AG04450 (cell line): ENCODE data around the gene PRMT5. TPM values are rescaled to one million over a fixed set of nuclear protein-coding genes. Genes with fewer than 3 reads are reported as not detected.

Source experiments
- CTCF ChIA-PET: fragments of 300-600, 350-600 bp; formaldehyde crosslinking; extraction: SDS; loops from one replicate; lab custom pipeline; 2022; ENCODE audit warnings: antibody characterized with exemption, inconsistent platforms; lab: Charles Lee
- POLR2A ChIA-PET: fragments of 350-600 bp; formaldehyde crosslinking; extraction: SDS; loops from one replicate; lab custom pipeline; 2021; ENCODE audit warnings: antibody characterized with exemption, inconsistent platforms; lab: Yijun Ruan, JAX
- DNase-seq: peaks from one replicate; pipeline ENCODE4 v3.0.0-alpha.2; 2011; ENCODE audit warnings: low read depth, low spot score
- H3K27ac ChIP-seq: one replicate; pipeline ENCODE4 v1.5.1; 2012; ENCODE audit warnings: low read depth, low read length, control low read depth
- H3K27me3 ChIP-seq: one replicate; pipeline ENCODE4 v1.6.0; 2012; ENCODE audit warnings: low read length; ENCODE audit not compliant: control insufficient read depth, insufficient read depth
- H3K4me3 ChIP-seq: 2 replicates; pipeline ENCODE4 v1.5.1; 2011; ENCODE audit warnings: mild to moderate bottlenecking, low read depth, low read length, control low read depth
- H3K9me3 ChIP-seq: 2 replicates; pipeline ENCODE4 v1.5.1; 2012; ENCODE audit warnings: low read length; ENCODE audit not compliant: control insufficient read depth, insufficient read depth
- polyA plus RNA-seq: library from polyadenylated mRNA; depleted of rRNA; stranded (reverse); fragments of >200 nt; gene quantifications from 2 replicates; pipeline ENCODE4 v1.2.3, GENCODE V29; 2011; rRNA removed
- TF ChIP-seq, protein P1 (sequence below): IDR thresholded peaks from 2 replicates; pipeline ENCODE4 v1.5.1; 2011; ENCODE audit warnings: low read depth, low read length, control low read depth, inconsistent platforms

The PRMT5 gene
- polyA plus RNA-seq, 1 experiment, result 125 TPM

- TF ChIP-seq, protein P1, sequence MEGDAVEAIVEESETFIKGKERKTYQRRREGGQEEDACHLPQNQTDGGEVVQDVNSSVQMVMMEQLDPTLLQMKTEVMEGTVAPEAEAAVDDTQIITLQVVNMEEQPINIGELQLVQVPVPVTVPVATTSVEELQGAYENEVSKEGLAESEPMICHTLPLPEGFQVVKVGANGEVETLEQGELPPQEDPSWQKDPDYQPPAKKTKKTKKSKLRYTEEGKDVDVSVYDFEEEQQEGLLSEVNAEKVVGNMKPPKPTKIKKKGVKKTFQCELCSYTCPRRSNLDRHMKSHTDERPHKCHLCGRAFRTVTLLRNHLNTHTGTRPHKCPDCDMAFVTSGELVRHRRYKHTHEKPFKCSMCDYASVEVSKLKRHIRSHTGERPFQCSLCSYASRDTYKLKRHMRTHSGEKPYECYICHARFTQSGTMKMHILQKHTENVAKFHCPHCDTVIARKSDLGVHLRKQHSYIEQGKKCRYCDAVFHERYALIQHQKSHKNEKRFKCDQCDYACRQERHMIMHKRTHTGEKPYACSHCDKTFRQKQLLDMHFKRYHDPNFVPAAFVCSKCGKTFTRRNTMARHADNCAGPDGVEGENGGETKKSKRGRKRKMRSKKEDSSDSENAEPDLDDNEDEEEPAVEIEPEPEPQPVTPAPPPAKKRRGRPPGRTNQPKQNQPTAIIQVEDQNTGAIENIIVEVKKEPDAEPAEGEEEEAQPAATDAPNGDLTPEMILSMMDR, result no peak
- Histone ChIP-seq H3K27ac (peak overlapping the region; percentile 91), H3K9me3 (no peaks in the 10 kb centered on the region; the same call in 1 of the 2 replicates), H3K4me3 (peak overlapping the region; percentile 80), H3K27me3 (no peaks in the 10 kb centered on the region)
- POLR2A ChIA-PET, result no interaction called here
- DNase-seq, result no peak
- CTCF ChIA-PET, result interaction anchor here (0.5 to 5.2 kb wide), 42 partner anchors 12 to 1402 kb away, joined by 3 to 110 read pairs (median 5); partner anchors contain the start of genes OXA1L, PRMT5, RBM23 and REM2
Measured at GRCh38 chr14:22872833-22873520, 56.2 kb downstream of the PRMT5 start.

GRCh38 chr14:22872033-22872832, 56.9 kb downstream of the PRMT5 start:
- Histone ChIP-seq H3K9me3 (no peaks in the 10 kb centered on the region; the same call in 1 of the 2 replicates), H3K27ac (peak overlapping the region; percentile 91), H3K4me3 (peak overlapping the region; percentile 80), H3K27me3 (no peaks in the 10 kb centered on the region)
- ChIA-PET POLR2A (interaction anchor here (0.8 to 1.3 kb wide), 3 partner anchors 12 to 105 kb away, joined by 4 to 10 read pairs (median 5); no protein-coding TSS in a partner anchor), CTCF (interaction anchor here (0.5 to 5.2 kb wide), 44 partner anchors 11 to 1401 kb away, joined by 3 to 110 read pairs (median 4); partner anchors contain the start of genes OXA1L, PRMT5, RBM23 and REM2)
- DNase-seq, result peak; percentile 58
- TF ChIP-seq, protein P1, result peak; percentile 96

DNA sequence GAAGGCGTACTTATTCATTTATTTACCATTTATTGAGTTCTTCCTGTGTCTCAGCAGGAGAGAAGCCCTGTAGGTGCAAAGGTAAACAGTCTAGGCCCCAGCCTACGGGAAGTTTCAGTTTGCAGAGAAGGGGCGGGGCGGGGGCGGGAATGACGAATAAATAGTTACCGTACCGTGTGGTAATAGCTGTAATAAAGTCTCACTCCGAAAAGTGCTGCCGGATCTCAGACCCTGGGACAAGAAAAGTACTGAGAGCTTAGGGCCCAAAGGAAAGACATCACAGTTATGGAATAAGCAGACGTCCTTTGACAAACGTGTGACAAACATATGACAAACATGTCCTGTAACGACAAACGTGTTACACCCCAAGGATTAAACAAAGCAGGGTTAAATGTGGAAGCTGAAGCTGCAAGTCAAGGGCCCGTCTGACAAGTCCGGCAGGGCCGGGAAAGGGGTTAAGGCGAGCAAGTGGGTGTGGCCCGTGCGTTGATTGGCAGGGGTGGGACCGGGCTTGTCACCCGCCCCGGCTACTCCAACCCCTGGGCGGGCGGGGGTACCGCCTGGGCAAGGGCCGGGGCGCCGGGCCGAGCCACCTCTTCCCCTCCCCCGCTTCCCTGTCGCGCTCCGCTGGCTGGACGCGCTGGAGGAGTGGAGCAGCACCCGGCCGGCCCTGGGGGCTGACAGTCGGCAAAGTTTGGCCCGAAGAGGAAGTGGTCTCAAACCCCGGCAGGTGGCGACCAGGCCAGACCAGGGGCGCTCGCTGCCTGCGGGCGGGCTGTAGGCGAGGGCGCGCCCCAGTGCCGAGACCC, 57.7 kb downstream of the PRMT5 start, which contains the start of gene LRP10:
Gene LRP10 (plus strand): TSS at position 517 of the 809 bp plus-strand sequence. CDS start 564 bp downstream, outside the sequence.
- no peak for DNase-seq
- CTCF ChIA-PET, result interaction anchor here (0.8 to 5.2 kb wide), 18 partner anchors 10 to 315 kb away, joined by 3 to 110 read pairs (median 9); partner anchors contain the start of genes OXA1L, RBM23 and REM2
- Histone ChIP-seq H3K4me3 (peak within 1 kb of the TSS; percentile 80), H3K27me3 (no peaks in the 10 kb centered on the region), H3K27ac (peak within 1 kb of the TSS; percentile 91), H3K9me3 (no peaks in the 10 kb centered on the region; the same call in 1 of the 2 replicates)
- POLR2A ChIA-PET, result interaction anchor here (0.8 to 1.3 kb wide), 3 partner anchors 11 to 106 kb away, joined by 4 to 10 read pairs (median 5); no protein-coding TSS in a partner anchor
- TF ChIP-seq, protein P1, result no peak

DNA sequence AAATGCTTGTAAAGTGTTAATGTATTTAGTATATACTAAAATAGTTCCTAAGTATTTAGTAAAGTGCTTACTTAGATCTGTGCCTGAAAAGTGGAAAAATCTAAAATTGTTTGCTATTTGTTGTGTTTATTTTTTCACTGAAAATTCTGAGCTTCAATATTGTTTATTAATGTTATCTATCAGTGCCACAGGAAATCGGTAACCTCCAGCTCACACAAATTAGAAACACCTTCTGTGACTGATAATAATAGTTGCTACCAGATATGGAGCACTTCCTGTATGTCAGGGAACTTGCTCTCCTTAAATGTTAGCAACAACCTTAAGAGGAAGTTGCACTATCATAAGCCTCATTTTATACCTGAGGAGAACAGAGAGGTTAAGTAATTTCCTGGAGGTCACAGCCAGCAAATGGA, 58.4 kb downstream of the PRMT5 start:
- POLR2A ChIA-PET, result interaction anchor here (1.2 to 1.3 kb wide), 2 partner anchors 17 to 107 kb away, joined by 4 to 5 read pairs; no protein-coding TSS in a partner anchor
- no peak for DNase-seq
- TF ChIP-seq, protein P1, result no peak
- Histone ChIP-seq H3K4me3 (peak overlapping the region; percentile 80), H3K27me3 (no peaks in the 10 kb centered on the region), H3K27ac (peak overlapping the region; percentile 91), H3K9me3 (no peaks in the 10 kb centered on the region; the same call in 1 of the 2 replicates)
- CTCF ChIA-PET, result interaction anchor here (1.1 to 5.2 kb wide), 13 partner anchors 10 to 314 kb away, joined by 3 to 110 read pairs (median 14); partner anchors contain the start of gene REM2

Other genes starting within 250 kb of the PRMT5 start
- 181 and 198 TPM in 2 replicates for gene OXA1L, start 162.7 kb downstream of the PRMT5 start, polyA plus RNA-seq
- gene SLC7A7, start 113.9 kb downstream of the PRMT5 start, polyA plus RNA-seq, result 7.5 and 7.7 TPM in 2 replicates
- gene MRPL52, start 99.5 kb downstream of the PRMT5 start, polyA plus RNA-seq, result 71.8 and 78.1 TPM in 2 replicates
- 365 and 448 TPM in 2 replicates for gene MMP14, start 92.8 kb downstream of the PRMT5 start, polyA plus RNA-seq
- 87.8 and 125 TPM in 2 replicates for gene LRP10, start 57.6 kb downstream of the PRMT5 start, polyA plus RNA-seq
- gene REM2, start 46.2 kb downstream of the PRMT5 start, polyA plus RNA-seq, result 0.06 and 0.19 TPM in 2 replicates
- gene RBM23, start 10.2 kb downstream of the PRMT5 start, polyA plus RNA-seq, result 46.2 and 47.2 TPM in 2 replicates
- 22.7 and 25.4 TPM in 2 replicates for gene HAUS4, start 27.7 kb upstream of the PRMT5 start, polyA plus RNA-seq
- 77.0 and 82.9 TPM in 2 replicates for gene AJUBA, start 53.2 kb upstream of the PRMT5 start, polyA plus RNA-seq
- 7.8 and 8.4 TPM in 2 replicates for gene C14orf93, start 80.8 kb upstream of the PRMT5 start, polyA plus RNA-seq
- gene PSMB5, start 105.5 kb upstream of the PRMT5 start, polyA plus RNA-seq, result 282 and 292 TPM in 2 replicates
- not detected in 2 replicates for gene PSMB11, start 112.8 kb upstream of the PRMT5 start, polyA plus RNA-seq
- gene CDH24, start 128.1 kb upstream of the PRMT5 start, polyA plus RNA-seq, result 10.1 and 11.0 TPM in 2 replicates
- 158 and 173 TPM in 2 replicates for gene ACIN1, start 165.8 kb upstream of the PRMT5 start, polyA plus RNA-seq
- 119 and 128 TPM in 2 replicates for gene C14orf119, start 166.1 kb upstream of the PRMT5 start, polyA plus RNA-seq
- gene CIROP, start 175.6 kb upstream of the PRMT5 start, polyA plus RNA-seq, result 0.07 and 0.12 TPM in 2 replicates
- not detected in 2 replicates for gene CEBPE, start 189.9 kb upstream of the PRMT5 start, polyA plus RNA-seq